Activated naive CD4-positive, alpha-beta T cell treated with anti-CD3 and anti-CD28 coated beads, Interleukin-2, amount 50 U/mL, for 72 hours (primary cell): ENCODE results near the gene COA5. TPM values are rescaled to one million over a fixed set of nuclear protein-coding genes. Genes with fewer than 3 reads are reported as not detected.
A peak's percentile ranks its signal among the peaks of the same experiment; 100 is the strongest.

Experiments used
- ATAC-seq, 2 donors: fragments of 150-1000 bp; cut with Tn5 transposase; 2 replicates each; pipeline ENCODE4 v1.10.0; 2021; ENCODE audit warnings: mild to moderate bottlenecking in 2 of 2, moderate library complexity in 2 of 2
- DNase-seq, 2 donors: peaks; one replicate each; pipeline ENCODE4 v3.0.0; 2021 to 2022; ENCODE audit warnings: low spot score in 2 of 2
- H3K27ac Mint-ChIP-seq, 2 donors: one replicate each; pipeline ENCODE4 v1.8.0; 2022; ENCODE audit warnings: mild to moderate bottlenecking in 2 of 2, mixed read lengths in 2 of 2
- H3K36me3 Mint-ChIP-seq, 2 donors: one replicate each; pipeline ENCODE4 v1.8.0; 2022; ENCODE audit warnings: mixed read lengths in 2 of 2
- H3K9me3 Mint-ChIP-seq, 2 donors: one replicate each; pipeline ENCODE4 v1.8.0; 2022; ENCODE audit warnings: mixed read lengths in 2 of 2
- total RNA-seq, 2 donors: library from RNA; stranded (reverse); gene quantifications; one replicate each; pipeline ENCODE4 v1.2.3, GENCODE V29; 2022

COA5 gene
- total RNA-seq, 2 donors from 2014 or later: 25.0 to 30.3 TPM

DNA sequence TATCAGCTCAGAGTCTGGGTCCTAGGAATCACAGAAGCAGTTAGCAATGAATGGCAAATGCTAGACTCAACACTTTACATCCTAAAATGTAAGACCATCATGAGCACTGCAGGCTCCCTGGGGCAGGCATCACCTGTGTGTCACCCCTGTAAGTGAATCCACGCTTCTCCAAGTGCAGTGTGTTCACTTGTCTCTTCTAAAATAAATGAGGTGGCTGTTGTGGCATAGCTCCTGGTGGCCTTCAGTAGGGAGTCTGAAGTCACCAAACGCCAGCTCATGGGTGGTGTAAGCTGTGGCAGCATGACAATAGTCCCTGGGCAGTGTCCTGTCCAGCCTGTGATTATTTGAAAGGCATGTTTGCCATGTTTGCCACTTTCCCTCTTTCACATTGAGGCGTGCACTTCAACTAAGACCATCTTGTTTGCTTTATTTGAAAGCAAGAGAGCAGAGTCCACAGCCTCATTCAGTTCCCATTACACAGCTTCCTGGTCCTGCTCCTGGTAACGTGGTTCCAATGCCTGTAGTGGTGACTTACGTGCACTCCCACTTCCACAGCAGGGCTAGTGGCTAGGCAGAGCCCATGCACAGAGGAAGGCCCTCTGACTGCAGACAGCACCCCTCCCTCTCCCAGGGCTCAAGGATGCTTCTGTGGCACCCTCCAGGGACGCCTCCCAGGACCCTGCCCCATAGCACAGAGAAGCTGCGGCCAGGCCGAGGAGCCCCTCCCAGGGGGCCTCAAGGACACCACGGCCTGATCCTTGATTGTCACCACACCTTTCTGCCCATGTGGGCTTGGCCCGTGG lies 24.3 kb downstream of the COA5 start:
- Mint-ChIP-seq H3K27ac (peak overlapping the region in 1 of 2 donors; percentile 41), H3K36me3 (no peaks in the 10 kb centered on the region), H3K9me3 (no peaks in the 10 kb centered on the region)
- no peak for DNase-seq
- ATAC-seq: no peak

DNA sequence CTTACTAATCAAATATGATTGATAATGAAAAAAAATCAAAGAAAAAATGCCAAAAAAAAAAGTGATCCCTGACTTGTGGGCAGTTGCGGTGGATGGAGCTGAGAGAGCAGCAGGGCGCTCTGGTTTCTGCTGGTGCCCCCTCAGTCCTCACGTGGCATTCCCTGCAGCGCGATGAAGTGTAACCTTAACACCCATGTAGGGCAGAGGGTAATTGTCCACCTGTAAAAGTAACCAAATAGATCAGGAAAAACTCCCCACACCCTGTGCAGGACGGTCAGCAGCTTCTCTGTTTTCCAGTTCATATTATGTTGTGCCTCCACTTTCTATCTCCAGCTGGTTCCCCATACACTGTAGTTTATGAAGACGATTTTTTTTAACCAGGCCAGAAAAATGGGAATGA lies 25.0 kb downstream of the COA5 start:
- H3K36me3 Mint-ChIP-seq: no peaks in the 10 kb centered on the region
- DNase-seq (no peak), ATAC-seq (no peak)
- no peaks in the 10 kb centered on the region for H3K9me3 Mint-ChIP-seq
- H3K27ac Mint-ChIP-seq: peak overlapping the region in 1 of 2 donors; percentile 40

DNA sequence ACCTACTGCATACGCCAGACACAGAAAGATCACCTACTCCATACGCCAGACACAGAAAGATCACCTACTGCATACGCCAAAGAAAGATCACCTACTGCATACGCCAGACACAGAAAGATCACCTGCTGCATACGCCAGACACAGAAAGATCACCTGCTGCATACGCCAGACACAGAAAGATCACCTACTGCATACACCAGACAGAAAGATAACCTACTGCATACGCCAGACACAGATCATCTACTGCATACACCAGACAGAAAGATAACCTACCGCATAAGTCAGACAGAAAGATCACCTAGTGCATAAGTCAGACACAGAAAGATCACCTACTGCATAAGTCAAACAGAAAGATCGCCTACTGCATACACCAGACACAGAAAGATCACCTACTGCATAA lies 25.8 kb downstream of the COA5 start:
- no peaks in the 10 kb centered on the region for H3K36me3 Mint-ChIP-seq
- H3K9me3 Mint-ChIP-seq: no peaks in the 10 kb centered on the region
- ATAC-seq: no peak
- no peak overlapping the region for H3K27ac Mint-ChIP-seq
- DNase-seq: no peak

DNA sequence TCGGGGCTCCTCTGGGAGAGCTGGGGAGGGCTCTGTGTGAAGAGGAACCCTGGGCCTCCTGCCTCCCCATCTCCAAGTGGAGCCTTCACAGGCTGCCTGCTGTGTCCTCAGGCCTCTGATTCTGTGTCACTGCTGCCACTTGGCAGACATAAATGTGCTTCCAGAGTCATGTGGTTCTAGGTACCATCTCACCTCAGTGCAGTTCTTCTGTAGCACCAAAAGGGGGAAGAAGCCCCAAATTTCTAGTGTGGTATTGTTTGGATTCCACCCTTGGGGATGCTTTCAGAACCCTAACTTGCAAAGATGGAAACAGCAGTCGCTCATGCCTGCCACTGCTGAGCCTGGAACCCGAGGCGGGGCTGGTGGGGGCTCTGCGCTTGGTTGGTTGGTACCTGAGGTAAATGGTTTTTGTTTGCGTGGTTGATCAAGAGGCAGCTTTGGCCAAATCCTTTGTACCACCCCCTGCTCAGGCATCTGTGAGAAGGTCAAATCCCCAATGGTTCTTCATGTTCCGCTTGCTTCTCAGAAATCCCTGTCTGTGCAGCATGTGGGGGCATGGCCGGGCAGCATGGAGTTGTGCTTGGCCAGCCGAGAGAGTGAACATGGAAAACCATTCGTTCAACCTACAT lies 27.5 kb downstream of the COA5 start:
- DNase-seq (no peak), ATAC-seq (peak in 1 of 2 donors; percentile 22)
- Mint-ChIP-seq H3K9me3 (no peaks in the 10 kb centered on the region), H3K36me3 (no peaks in the 10 kb centered on the region), H3K27ac (peak overlapping the region in 1 of 2 donors; percentile 64)

DNA sequence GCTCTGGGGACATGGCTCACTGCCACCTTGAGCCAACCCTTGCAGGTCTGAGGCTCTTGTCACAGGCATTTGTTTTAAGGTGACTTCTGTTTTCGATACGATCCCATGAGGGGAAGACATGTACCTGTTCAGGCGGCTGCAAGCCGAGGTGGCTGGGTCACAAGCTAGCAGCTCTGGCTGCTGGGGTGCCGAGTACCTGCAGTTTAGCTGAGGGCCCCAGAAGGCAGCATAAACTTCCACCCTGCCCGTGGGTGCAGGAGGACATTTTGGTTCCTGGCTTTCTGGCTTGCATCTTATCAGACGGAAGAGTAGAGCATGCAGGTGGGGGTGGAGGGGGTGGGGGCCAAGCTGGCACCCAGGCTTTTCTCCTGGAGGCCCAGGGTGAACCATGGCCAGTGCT lies 28.4 kb downstream of the COA5 start:
- ATAC-seq (no peak), DNase-seq (no peak)
- H3K9me3 Mint-ChIP-seq: no peaks in the 10 kb centered on the region
- no peaks in the 10 kb centered on the region for H3K36me3 Mint-ChIP-seq
- peak overlapping the region; percentile 60 to 90 for H3K27ac Mint-ChIP-seq

DNA sequence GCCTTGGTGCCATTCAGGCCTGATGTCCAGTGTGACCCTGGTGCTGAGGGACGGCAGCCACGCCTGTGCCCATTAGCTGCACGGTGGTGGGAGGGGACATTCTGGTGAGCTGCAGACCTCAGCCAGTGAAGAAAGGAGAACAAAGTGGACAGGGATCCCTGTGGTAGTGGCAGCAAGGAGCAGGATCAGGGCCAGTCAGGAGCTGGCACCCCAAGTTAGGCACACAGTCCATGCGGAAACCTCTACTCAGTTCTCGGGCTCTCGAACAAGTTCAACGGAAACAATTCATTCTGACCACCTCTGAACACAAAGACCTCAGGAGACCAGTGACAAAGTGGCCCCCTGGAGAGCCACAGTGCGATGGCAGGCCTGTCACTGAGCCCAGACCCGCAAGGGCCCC lies 30.1 kb downstream of the COA5 start:
- DNase-seq (no peak), ATAC-seq (no peak)
- no peaks in the 10 kb centered on the region for H3K36me3 Mint-ChIP-seq
- H3K27ac Mint-ChIP-seq: no peak overlapping the region
- no peaks in the 10 kb centered on the region for H3K9me3 Mint-ChIP-seq

DNA sequence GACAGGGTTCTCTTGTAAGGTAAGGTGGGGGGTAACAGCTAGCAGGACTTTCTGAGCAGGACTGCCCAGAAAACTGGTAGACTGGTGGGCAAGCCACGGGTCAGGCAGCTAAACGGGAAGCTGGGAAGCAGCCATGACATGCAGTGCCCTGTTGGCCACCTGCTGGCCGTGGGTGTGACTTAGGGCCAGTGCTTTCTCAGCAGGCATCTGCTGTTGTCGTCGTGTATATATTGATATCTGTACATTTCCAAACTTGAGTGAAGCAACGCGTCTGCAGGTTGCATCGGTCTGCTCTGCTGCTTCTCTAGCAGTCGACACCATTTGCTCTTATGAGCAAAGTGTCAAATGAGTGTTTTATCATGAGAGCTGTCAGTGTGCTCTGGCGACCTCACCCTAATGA lies 31.0 kb downstream of the COA5 start:
- no peak for DNase-seq
- Mint-ChIP-seq H3K36me3 (no peaks in the 10 kb centered on the region), H3K27ac (peak overlapping the region; percentile 20 to 59), H3K9me3 (no peaks in the 10 kb centered on the region)
- ATAC-seq: no peak

DNA sequence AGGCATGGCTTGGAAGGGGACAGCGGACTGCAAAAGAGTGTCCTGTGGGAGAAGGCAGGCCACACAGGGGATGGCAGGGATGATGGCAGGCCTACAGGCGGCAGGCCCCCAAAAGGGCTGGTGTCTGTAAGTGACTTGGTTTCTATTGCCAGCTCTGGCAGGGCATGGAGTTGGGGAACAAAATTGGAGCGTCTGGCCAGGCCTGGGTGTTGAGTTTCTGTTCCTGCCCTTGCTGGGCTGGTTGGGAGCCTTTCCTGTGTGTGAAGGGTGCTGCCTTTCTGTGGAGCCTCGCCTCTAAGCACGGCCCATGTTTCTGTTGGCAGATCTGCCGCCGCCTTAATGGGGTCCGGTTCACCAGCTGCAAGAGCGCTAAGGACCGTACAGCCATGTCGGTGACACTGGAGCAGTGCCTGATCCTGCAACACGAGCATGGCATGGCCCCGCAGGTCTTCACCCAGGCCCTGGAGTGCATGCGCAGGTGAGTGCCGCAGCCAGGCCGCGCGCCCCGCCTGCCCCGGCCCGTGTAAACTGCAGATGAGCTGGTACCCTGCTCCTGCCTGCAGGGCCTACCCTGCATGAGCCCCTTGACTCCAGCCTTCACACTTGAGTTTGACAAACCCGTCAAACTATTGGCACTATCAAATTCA lies 31.5 kb downstream of the COA5 start:
- no peaks in the 10 kb centered on the region for H3K36me3 Mint-ChIP-seq

DNA sequence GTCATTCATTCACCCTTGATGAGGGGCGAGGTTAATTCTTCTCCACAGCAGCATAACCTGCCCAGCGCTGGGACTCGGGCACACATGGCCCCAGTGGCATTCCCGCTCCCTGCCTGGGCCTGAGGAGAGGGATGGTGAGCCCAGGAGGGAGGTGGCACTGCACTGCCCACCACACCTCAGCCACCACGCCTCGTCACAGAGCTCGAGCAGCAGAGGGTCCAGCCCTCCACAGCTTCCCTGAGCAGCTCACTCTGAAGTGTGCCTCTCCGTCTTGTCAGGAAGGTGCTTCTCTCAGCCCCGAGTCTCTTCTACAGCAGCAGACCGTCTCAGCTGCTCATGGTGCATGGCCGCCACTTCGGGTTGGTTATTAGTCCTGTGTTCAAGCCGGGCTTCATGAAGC lies 34.9 kb downstream of the COA5 start:
- Mint-ChIP-seq H3K36me3 (no peaks in the 10 kb centered on the region), H3K9me3 (no peaks in the 10 kb centered on the region), H3K27ac (peak overlapping the region in 1 of 2 donors; percentile 39)
- DNase-seq (peak in 1 of 2 donors; percentile 37), ATAC-seq (no peak)

More for the DNA sequence above, 31.5 kb downstream of the COA5 start:
- Mint-ChIP-seq H3K27ac (peak overlapping the region; percentile 20 to 65), H3K9me3 (no peaks in the 10 kb centered on the region)
- DNase-seq (no peak), ATAC-seq (no peak)

DNA sequence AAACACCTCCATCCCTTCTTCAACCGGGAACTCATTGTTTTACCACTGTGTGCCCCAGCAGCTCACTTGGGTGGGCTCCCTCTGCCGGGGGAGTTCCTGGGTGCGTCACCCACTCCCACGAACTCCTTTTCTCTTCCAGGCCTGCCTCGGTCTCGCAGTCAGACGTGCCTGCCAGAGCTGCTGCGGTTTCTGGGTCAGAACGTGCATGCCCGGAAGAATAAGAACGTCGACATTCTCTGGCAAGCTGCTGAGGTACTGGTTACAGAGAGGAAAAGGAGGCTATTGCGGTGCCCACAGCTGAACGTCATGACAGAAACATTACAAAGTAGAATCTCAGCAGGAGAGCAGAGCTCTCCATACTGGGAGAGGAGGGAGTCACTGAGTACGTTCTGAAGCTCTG lies 35.6 kb downstream of the COA5 start:
- no peaks in the 10 kb centered on the region for H3K9me3 Mint-ChIP-seq
- H3K36me3 Mint-ChIP-seq: no peaks in the 10 kb centered on the region
- peak overlapping the region in 1 of 2 donors; percentile 36 for H3K27ac Mint-ChIP-seq
- ATAC-seq: no peak
- DNase-seq: peak in 1 of 2 donors; percentile 23

DNA sequence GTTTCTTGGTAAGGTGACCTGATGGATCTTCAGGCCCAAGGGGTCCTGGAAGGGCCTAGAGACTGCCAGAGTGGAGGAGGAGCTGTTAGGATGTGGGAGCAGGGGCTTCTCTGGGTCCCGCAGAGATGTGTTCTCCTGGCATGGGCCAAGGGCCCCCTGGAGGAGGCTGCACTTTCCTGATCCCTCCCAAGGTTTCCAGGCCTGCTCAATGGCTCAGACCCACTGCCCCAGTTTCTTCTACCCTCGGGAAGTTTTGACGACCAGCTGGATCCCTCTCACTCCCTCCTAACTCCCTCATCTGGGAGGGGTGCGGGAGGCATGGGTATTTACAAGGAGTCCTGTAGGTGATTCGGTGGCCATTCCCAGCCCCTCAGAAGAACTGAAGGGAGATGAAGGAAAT lies 36.1 kb downstream of the COA5 start:
- ATAC-seq (no peak), DNase-seq (peak in 1 of 2 donors; percentile 38)
- no peaks in the 10 kb centered on the region for H3K36me3 Mint-ChIP-seq
- no peaks in the 10 kb centered on the region for H3K9me3 Mint-ChIP-seq
- H3K27ac Mint-ChIP-seq: peak overlapping the region; percentile 36 to 68

DNA sequence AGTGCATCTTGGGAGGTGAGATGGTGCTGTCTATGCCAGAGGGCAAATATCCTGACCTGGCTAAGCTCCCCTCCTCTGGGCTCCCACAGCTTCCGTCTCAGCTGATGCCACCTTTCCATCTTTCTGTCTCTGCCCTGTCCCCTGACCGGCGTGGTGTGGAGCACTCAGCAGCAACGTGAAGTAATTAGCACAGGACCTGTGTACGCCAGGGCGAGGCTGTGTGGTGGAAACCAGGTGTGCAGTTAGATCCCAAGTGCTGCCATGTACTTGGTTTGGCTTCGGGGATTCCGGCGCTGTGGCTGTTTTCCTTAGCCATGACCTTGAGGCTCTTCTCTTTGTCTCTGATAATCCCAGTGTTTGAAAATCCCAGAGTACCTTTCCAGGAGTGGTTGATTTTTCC lies 36.5 kb downstream of the COA5 start:
- peak overlapping the region; percentile 48 to 68 for H3K27ac Mint-ChIP-seq
- H3K9me3 Mint-ChIP-seq: no peaks in the 10 kb centered on the region
- H3K36me3 Mint-ChIP-seq: no peaks in the 10 kb centered on the region
- DNase-seq (peak in 1 of 2 donors; percentile 52), ATAC-seq (no peak)

DNA sequence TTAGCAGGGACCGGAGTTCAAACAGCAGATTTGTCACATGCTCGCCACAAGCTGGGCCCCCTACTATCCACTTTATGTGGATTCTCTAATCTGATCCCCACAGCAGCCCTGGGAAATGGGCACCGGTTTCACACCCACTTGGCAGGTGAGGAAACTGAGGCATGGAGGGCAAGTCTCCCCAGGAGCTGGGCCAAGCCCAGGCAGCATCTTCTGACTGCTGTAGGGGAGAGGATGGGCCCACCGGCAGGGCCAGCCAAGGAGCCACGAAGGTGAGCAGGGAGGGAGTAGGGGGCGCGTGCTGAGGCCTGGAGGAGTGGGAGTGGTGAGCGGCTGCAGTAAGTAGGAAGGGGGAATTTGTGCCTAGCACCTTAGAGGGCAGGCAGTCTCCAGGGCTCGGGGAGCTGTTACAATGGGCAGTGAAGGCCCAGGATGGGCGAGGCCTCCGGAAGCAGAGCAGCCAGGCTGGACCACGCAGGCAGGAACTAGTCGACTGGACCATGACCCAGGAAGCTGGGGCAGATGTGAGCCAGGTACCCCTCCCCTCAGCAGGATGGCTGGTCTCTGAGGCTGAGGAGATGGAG lies 37.1 kb downstream of the COA5 start:
- peak overlapping the region; percentile 44 to 48 for H3K27ac Mint-ChIP-seq

DNA sequence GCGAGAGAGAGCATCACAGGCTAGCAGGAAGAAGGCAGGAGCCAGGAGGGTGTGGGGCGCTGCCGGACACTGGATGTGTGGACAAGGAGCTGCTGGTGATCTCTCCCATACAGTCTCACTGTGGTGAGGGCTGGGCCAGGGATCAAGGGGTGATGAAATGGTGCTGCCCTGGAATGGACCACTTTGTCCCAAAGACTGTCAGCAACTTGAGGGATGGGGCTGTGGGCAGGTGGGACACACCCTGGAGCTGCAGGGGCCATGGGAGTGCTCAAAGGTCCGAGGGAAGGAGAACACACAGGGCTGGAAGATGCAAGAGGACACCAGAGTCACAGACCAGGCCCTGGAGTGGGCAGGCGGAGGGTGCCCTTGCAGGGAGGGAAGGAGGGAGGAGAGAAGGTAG lies 38.0 kb downstream of the COA5 start:
- ATAC-seq: no peak
- DNase-seq: peak in 1 of 2 donors; percentile 41
- Mint-ChIP-seq H3K36me3 (no peaks in the 10 kb centered on the region), H3K27ac (peak overlapping the region; percentile 37 to 81), H3K9me3 (no peaks in the 10 kb centered on the region)

More for the DNA sequence above, 37.1 kb downstream of the COA5 start:
- Mint-ChIP-seq H3K36me3 (no peaks in the 10 kb centered on the region), H3K9me3 (no peaks in the 10 kb centered on the region)
- ATAC-seq (no peak), DNase-seq (peak in 1 of 2 donors; percentile 53)

DNA sequence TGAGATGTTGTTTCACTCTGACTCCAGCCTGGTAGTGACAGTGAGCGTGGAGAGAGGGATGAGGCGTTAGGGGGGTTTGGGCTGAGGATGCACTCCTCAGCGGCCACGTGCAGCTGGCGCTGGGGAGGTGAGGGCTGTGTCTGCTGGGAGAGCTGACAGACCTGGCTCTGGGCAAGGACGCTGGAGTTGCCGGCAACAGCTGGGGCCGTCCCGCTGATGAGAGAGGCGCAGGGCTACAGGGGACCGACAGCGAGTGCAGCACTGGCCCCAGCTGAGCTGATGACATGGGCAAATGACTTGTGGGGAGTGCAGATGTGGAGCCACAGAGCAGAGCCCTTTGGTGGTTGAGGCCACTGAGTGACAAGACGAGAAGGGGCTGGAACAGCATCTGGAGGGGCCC lies 38.4 kb downstream of the COA5 start:
- DNase-seq (no peak), ATAC-seq (no peak)
- H3K27ac Mint-ChIP-seq: peak overlapping the region; percentile 37 to 81
- no peaks in the 10 kb centered on the region for H3K9me3 Mint-ChIP-seq
- H3K36me3 Mint-ChIP-seq: no peaks in the 10 kb centered on the region

DNA sequence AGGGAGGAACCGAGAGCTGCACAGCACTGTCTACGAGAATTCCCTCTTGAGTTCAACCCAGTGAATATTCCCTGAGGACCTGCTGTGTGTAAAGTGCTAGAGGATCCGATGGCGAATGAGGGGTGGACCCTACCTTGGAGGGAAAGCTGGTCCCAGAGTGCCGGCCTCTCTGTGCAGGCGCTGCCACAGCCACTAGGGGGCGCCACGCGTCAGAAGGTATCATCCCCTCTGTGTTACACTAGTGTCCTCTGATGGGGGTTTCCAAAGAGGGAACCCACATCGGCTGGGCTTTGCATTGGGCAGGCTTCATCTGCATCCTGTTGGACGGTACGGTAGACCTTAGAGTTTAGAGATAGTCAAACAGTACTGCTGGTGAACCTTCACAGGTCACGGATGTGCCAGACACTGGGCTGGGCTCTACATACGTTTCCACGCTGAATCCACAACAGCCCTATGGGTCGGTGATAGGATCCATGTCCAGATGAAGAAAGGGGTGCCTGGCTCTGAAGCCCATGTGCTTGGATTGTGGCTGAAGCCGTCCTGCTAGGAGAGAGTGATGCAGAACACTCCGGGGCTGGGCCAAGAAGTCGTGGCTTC lies 39.0 kb downstream of the COA5 start:
- Mint-ChIP-seq H3K36me3 (no peaks in the 10 kb centered on the region), H3K9me3 (no peaks in the 10 kb centered on the region), H3K27ac (peak overlapping the region; percentile 37 to 81)
- peak; percentile 61 to 86 for DNase-seq
- peak; percentile 80 to 81 for ATAC-seq
